ENCODE measurements around the gene DNMT1.

DNMT1 gene

GRCh38 chr19:10118960-10119359 is 75.8 kb downstream of the DNMT1 start:
- peak overlapping the region; percentile 86 for H3K4me3 ChIP-seq (ENCODE audit: low read depth, low read length)
- no peak for TF ChIP-seq CTCF (IDR thresholded peaks at IDR 0.05; ENCODE audit: low read depth, low read length)

- no peak for TF ChIP-seq CTCF (IDR thresholded peaks at IDR 0.05; ENCODE audit: low read depth, low read length)
These were observed 77.7 kb downstream of the DNMT1 start for GRCh38 chr19:10116866-10117616.

GRCh38 chr19:10116085-10116865 is 78.5 kb downstream of the DNMT1 start:
- no peak for TF ChIP-seq CTCF (IDR thresholded peaks at IDR 0.05; ENCODE audit: low read depth, low read length)

More at GRCh38 chr19:10116866-10117616, 77.7 kb downstream of the DNMT1 start:
- H3K4me3 ChIP-seq (ENCODE audit: low read depth, low read length): no peak overlapping the region

DNA sequence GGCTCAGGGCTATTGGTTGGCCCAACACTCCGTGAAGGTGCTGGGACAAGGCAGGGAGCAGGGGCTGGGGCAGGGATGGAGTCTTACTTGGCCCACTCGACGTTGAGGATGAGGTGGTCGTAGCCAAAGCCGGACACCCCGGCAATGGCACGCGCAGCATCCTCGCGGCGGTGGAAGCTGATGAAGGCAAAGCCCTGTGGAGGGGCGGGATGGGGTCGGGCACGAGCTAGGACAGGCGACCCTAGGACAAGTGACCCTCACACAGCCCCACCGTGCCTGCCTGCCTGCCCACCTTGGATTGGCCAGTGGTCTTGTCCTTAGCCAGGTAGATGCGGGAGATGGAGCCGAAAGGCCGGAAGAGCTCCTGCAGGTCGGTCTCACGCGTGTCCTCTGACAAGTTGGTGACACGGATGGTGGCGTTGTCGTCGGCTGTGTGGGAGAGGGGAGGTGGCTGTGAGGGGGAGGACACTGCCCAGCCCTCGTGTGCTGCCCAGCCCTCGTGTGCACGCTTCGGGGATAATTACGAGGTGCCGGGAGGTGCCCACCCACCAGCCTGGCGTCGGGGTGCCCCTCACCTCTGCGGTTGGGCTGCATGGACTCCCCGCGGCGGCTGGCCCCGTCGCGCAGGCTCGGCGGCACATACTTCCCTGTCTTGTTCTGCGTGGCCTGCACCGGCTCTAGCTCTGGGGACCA is 79.2 kb downstream of the DNMT1 start:
- no peak for TF ChIP-seq CTCF (IDR thresholded peaks at IDR 0.05; ENCODE audit: low read depth, low read length)
- no peak overlapping the region for H3K4me3 ChIP-seq (ENCODE audit: low read depth, low read length)

More at GRCh38 chr19:10116085-10116865, 78.5 kb downstream of the DNMT1 start:
- no peak overlapping the region for H3K4me3 ChIP-seq (ENCODE audit: low read depth, low read length)

GRCh38 chr19:10114651-10115391 is 79.9 kb downstream of the DNMT1 start:
- no peak for TF ChIP-seq CTCF (IDR thresholded peaks at IDR 0.05; ENCODE audit: low read depth, low read length)
- H3K4me3 ChIP-seq (ENCODE audit: low read depth, low read length): no peak overlapping the region

GRCh38 chr19:10113964-10114650 is 80.6 kb downstream of the DNMT1 start:
- no peak overlapping the region for H3K4me3 ChIP-seq (ENCODE audit: low read depth, low read length)
- no peak for TF ChIP-seq CTCF (IDR thresholded peaks at IDR 0.05; ENCODE audit: low read depth, low read length)
